Measurements from ENCODE around the gene KCNJ18.
"Not testable (repeated sequence)": the region's sequence is repeated elsewhere in the genome, so short reads cannot be mapped to it uniquely, and the experiment has no call there.

Gene KCNJ18

DNA sequence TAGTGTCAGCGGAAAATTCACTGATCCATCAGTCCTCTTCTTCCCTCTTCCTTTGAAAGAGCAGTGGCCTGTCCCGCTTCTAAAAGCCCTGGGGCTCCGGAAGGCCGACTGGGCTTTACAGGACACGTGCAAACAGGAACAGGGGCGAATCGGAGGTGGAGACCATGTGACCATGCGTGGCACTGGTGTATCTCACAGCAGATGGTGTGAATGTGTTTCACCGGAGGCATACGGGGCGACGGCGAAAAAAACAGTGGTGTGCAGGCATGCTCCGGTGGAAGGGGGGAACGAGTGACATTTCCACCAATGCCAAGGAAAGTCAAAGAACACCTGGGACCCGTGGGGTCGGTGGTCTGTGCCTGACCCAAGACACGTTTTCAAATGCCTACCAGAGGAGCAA lies 8.4 kb upstream of the KCNJ18 start:
- not testable (repeated sequence) for DNase-seq (ENCODE audit: low read depth in 1 of 2, low spot score in 1 of 2)

DNA sequence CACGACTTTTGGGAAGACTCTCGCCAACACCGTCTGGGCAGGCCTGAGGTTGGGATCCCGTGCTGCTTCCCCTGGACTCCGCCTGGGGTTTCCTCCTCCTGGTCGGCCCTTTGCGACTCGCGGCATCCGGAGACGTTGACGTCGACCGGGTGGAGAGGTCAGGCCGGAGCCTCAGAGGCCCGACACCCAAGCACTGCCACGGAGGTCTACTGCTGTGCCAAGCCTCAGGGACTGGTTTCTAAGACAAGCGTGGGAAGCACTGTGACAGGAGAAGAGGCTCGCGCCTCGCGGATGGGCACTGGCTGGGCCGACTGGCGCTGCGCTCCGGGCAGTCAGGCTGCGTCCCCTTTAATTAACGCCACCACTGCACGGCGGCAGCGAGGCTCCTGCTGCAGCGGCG lies 7.9 kb upstream of the KCNJ18 start:
- not testable (repeated sequence) for DNase-seq (ENCODE audit: low read depth in 1 of 2, low spot score in 1 of 2)

DNA sequence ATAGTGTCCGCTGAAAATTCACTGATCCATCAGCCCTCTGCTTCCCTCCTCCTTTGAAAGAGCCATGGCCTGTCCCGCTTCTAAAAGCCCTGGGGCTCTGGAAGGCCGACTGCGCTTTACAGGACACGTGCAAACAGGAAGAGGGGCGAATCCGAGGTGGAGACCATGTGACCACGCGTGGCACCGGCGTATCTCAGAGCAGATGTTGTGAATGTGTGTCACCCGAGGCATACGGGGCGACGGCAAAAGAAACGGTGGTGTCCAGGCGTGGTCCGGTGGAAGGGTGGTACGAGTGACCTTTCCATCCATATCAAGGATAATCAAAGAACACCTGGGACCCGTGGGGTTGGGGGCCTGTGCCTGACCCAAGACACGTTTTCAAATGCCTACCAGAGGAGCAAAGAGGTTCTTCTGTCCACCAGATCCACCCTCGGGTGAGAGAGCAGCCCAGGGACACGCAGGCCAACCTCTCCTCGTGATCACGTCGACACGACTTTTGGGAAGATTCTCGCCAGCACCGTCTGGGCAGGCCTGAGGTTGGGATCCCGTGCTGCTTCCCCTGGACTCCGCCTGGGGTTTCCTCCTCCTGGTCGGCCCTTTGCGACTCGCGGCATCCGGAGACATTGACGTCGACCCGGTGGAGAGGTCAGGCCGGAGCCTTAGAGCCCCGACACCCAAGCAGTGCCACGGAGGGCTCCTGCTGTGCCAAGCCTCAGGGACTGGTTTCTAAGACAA lies 7.1 kb upstream of the KCNJ18 start:
- not testable (repeated sequence) for DNase-seq (ENCODE audit: low read depth in 1 of 2, low spot score in 1 of 2)

DNA sequence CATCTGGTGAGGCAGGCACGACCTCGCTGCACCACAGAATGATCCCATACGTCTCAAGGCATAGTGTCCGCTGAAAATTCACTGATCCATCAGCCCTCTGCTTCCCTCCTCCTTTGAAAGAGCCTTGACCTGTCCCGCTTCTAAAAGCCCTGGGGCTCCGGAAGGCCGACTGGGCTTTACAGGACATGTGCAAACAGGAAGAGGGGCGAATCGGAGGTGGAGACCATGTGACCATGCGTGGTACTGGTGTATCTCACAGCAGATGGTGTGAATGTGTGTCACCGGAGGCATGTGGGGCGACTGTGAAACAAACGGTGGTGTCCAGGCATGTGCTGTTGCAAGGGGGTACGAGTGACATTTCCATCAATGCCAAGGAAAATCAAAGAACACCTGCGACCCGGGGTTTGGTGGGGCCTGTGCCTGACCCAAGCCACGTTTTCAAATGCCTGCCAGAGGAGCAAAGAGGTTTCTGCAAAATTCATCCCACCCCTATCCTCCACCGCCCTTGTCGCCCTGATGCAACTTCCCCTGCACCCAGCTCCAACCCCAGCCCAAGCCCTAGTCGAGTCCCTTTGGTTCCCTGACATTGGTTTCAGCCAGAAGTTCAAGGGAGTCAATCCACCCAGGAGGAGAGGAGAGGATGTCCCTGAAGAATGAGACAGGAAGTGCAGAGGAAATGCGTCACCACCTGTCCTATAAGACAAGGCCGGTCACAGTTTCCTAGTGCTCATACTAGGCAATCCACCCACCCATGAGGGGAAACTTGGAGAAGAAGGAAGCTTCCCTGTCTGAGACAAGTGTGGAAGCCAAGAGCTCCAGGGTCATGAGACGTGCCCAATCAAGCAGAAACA lies 5.9 kb upstream of the KCNJ18 start:
- DNase-seq (ENCODE audit: low read depth in 1 of 2, low spot score in 1 of 2), result no peak

DNA sequence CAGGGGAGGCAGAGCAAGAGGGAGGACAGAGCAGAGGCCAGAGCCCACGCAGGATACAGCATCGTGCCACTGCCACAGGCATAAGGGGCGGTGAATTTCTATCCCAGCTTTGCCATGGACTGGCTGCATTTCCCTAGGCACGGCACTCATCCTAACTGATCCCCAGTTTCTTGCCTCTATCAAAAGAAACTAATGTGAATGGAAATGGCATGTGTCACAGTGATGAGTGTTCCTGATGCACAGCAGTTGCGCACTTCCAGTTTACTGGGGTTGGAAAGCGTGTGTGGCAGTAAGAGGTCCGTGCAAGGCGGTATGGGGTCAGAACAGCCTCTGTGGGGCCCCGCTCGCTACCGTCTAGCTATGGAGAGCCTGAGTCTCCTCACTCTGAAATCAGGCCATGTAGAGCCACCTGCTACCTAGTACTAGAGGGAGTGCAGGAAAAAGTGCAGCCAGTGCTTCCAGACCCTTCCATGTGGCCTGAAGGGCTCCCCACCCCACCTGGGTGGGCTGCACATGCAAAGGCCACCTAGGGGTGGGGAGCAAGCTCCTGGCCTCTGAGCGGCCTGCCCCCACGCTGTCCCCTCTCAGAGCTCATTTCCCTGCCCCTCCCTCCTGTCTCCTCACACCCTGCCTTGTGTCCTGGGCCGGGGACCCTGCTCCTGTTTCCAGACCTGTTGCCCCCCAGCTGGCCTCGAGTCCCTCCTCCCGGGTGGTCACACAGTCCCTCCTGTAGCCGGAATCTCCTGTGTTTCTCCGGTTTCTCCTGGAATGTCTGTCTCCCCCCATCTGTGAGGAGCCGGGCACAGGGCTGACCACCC lies 5.0 kb upstream of the KCNJ18 start:
- no peak for DNase-seq (ENCODE audit: low read depth in 1 of 2, low spot score in 1 of 2)

DNA sequence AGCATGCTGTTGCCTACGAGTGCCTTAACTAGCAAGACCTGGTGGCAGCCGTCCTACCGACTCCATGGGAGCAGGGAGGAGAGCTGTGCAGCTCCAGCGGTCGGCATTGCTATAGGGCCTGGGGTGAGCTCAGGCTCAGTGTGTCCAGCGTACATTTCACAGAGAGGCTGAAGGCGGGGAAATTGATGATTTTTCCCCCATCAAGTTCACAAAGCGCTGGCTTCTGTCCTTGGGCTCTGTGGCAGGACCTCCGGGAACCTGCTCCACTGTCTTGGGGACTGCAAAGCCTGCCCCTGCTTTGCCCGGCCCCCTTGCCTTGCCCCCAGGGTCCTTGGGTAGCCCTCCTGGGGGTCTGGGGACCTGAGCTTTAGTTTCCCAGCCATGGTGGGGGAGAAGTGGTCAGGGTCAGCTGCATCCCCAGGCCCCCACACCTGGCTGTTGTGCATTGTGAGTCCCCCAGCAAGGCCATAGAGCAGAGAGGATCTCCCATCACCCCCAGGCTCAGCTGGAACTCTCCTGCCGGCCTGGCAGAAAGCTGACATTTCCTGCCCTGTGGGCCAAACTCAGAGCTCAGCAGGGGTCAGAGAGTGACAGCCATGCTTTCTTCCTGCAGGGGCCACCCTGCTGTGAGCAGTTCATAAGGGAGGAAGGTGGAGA lies 3.9 kb upstream of the KCNJ18 start:
- DNase-seq (ENCODE audit: low read depth in 1 of 2, low spot score in 1 of 2), result no peak

DNA sequence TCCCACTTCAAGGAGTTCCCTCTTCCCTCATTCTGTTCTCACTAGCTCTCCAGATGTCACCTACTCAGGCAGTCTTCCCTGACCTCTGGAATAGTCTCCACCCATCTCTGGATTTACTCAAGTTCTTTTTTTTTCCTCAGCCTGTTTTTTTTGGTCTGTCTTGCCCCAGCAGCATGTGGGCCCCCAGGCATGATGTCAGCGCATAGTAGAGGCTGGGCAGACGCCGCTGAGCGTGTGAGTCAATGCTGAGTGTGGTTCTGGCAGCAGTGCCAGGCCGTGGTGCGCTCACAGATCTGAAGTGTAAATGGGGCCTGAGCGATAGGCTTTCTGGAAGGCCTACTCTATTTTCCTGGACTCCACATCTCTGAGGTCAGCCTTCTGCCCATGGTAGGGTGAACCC lies 2.7 kb upstream of the KCNJ18 start:
- no peak for DNase-seq (ENCODE audit: low read depth in 1 of 2, low spot score in 1 of 2)

DNA sequence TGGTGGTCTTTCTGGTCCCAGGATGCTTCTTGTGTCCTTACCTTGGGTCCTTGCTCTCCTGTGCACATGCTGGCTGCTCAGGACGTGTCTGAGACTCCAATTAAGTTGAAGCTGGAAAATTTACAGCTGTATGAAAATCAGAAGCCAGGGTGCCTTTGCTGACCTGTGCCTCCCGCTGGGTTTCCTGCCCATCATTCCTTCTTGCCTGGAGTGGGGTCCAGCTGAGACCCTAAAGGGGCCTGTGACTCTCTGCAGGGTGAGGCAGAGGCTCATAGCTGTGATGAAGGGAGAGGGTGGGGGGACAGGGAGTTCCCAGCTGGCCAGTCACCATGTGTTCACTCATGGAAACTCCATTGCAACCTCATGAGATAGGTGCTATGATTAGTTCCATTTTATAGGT lies 1.5 kb upstream of the KCNJ18 start:
- not testable (repeated sequence) for DNase-seq (ENCODE audit: low read depth in 1 of 2, low spot score in 1 of 2)

DNA sequence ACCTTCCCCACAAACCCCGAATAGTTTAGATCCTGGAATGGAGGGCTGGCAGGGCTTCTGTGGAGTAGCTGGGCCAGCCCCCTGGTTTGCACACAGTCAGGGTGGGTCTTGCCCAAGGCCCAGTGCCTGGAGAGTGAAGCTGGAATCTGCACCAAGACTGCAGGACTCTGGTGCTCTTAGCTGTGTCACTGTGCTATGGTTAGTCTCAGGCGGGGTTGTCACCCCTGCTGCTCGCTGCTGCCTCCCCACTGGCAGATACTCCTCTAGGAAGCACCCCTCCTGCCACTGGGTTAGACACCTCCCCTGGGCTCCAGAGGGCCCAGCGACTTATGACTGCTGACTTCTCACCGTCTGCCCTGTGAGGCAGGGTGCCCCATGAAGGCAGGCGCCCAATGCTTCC lies 842 bp upstream of the KCNJ18 start:
- DNase-seq (ENCODE audit: low read depth in 1 of 2, low spot score in 1 of 2), result not testable (repeated sequence)

DNA sequence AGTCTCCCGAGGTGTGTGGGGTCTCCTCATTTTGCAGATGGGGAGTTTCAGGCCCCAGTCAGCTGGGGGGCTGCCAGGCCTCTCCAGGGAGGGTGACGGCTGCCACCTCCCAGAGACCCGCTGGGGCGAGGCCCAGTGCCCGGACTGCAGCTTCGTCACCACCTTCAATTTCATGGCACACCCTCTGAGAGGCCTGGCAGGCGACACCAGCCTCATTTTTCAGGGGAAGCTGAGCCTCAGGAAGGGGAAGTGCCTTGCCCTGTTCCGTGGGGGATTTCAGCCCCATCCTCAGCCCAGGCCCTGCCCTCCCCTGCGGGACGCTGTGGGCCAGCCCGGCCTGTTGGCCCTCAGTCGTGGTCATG lies 362 bp downstream of the KCNJ18 start:
- not testable (repeated sequence) for DNase-seq (ENCODE audit: low read depth in 1 of 2, low spot score in 1 of 2)

DNA sequence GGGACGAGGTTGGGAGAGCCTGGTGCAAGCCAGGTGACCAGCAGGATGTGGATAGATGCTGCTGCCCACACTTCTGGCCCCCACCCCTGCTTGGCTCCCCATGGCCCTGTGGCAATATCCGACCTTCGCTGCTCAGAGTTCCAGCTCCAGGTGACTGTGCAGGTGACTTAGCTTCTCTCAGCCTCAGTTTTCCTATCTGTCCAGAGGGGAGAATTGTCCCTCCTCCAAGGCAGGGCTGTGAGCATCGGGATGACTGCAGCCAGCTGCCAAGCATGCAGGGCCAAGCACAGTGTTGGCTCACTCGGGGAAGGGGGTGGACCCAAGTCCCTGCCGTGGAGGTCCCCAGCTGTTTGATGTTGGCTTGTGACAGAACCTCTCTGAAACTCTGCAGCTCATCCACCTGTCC lies 1.1 kb downstream of the KCNJ18 start:
- not testable (repeated sequence) for DNase-seq (ENCODE audit: low read depth in 1 of 2, low spot score in 1 of 2)

DNA sequence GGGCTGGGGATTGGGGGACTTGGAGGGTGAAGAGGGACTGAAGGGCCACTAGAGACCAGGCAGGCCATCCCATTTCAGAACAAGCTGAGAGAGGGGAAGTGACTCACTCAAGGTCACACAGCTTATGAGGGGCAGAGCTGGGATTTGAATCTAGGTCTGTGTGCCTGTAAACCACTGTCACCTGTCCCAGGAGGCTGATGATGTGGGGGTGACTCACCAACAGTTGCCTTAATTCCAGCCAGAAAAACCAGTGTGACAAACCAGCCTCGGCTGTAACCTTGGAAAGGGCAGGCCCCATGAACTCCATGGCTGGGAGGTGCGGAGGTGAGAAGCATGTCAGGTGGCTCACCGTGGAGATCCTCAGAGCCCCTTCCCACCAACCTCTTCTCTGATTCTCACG lies 1.6 kb downstream of the KCNJ18 start:
- not testable (repeated sequence) for DNase-seq (ENCODE audit: low read depth in 1 of 2, low spot score in 1 of 2)

DNA sequence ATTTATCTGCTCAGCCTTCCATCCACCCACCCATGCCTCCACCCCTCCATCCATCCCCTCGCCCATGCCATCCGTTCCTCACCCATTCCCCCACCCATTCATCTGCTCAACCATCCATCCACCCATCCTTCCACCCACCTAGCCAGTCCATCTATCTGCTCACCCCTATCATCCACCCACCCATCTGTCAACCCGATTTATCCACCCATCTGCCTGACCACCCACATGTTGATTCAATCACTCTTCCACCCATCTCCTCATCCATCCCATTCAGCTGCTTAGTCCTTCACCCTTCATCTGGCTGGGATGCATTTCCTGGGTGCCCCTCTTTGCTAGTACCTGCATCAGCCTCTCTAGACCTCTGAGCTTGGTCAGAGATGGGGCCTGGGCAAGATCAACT lies 3.9 kb downstream of the KCNJ18 start:
- not testable (repeated sequence) for DNase-seq (ENCODE audit: low read depth in 1 of 2, low spot score in 1 of 2)

DNA sequence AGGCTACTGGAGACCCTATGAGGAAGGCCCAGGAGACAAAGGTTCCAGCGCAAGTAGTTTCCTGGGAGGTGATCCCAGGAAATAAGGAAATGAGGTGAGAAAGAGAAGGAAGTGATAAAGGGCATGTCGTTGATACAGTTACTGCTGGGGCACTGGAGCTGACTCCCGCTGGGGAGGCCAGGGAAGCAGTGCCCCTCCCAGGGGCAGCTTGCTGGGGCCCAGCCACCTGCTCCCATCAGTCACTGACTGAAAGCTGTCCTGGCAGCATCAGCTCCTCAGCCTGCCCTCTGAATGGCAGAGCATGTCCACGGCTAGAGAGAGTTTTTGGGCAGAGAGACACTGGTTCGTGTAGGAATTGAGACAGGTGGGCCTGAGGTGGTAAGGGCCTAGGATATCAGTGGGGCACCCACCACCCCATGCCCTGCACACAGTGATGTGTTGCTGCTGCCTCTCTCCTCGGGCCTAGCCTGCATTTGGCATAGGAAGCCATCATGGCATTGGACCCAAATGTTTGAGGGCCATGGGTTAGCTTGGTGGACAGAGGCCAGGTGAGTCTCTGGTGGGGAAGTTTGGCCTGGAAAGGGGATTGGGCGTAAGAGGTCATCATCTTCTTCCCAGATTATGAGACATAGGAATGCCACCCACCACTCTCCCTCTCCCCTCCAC lies 4.7 kb downstream of the KCNJ18 start:
- not testable (repeated sequence) for DNase-seq (ENCODE audit: low read depth in 1 of 2, low spot score in 1 of 2)

DNA sequence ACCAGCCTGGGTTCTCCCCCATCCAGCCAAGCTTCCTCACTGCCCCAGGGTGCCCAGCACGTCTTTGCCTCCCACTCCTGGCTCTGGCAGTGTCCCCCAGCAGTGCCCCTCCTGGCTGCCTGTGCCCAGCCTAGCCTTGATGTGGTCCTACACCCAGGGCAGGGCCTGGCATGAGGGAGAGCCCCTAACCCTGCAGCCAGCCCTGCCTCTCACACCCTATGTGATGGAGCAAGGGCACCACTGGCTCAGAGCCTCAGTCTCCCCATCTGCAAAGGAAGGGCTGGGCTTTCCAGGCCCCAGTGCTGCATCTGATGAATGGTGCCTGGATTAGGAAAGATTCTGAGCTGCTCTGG lies 5.2 kb downstream of the KCNJ18 start:
- not testable (repeated sequence) for DNase-seq (ENCODE audit: low read depth in 1 of 2, low spot score in 1 of 2)

DNA sequence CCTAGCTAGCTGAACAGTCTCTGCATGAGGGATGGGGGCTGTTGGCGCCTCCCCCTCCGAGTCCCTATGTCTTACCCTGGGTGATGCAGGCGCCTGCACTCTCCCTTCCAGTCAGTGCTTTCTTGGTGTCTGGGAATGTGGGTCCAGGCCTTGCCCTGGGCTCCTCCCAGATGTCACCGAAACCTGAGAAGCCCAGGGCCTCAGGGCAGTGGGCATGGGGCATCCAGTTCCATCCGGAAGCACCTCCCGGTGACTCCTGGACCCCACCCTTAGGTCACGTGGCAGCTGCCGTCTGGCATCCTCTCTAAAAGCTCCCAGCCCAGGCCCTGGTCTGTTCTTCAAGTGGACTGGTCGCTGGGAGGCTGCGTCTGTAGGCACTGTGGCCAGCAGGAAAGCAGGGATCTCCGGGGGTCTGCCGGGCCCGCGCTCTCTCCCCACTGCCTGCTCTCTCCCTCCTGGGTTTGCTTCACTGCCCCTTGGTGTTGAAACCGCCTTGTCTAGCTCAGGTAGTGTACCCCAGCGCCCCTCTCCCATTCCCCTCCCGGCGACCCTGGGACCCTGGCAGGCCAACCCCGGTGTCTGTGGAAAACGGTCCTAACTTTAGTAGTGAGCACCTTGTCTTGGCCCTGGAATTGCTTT lies 6.2 kb downstream of the KCNJ18 start:
- not testable (repeated sequence) for DNase-seq (ENCODE audit: low read depth in 1 of 2, low spot score in 1 of 2)

DNA sequence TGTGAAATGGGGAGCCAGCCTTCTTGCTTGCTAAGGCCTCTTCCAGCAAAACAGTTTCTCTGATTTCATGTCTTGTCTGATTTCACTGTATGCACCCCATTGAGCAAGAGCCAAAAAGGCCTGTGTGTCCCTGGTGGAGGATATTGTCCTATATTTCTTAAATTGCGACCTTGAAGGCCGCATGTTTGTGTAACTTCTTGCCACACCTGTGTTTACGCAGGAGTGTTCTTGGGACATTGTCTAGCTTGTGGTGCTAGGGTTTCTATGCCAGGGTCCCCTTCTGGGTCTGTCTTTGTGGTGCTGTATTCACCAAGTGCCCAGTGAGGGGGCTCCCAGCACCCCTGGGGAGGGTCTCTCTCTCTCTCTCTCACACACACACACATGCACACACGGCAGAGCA lies 6.8 kb downstream of the KCNJ18 start:
- DNase-seq (ENCODE audit: low read depth in 1 of 2, low spot score in 1 of 2), result not testable (repeated sequence)

DNA sequence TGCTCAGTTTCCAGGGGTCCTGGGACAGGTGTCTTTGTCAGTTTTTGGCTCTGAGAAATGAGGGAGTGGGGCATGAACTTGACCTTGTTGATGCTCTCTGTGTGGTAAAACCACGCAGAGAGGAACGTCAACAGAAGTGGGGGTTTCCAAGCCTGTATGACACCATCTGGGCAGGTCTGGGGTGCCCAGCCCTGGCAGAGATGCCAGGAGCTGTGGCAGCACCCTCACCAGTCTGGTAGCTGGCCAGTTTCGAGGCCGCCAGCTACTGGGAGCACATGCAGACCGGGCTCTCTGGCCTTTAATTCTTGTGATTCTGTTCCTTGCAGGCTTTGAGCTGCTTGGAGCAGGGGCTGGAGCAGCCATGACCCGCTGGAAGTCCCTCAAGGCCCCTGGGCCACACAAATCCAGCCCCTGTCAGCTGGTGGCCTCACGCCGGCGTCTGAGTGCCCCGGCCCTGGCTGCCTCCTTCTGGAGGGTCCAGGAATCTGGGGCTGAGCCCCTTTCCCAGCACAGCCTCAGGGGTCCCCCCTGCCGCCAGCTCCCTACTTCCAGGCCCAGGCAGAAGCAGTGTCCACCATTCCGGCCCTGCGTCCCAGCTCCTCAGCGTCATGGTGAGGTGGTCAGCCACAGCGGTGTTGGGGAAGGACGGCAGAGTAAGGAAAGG lies 7.4 kb downstream of the KCNJ18 start:
- DNase-seq (ENCODE audit: low read depth in 1 of 2, low spot score in 1 of 2), result not testable (repeated sequence)

DNA sequence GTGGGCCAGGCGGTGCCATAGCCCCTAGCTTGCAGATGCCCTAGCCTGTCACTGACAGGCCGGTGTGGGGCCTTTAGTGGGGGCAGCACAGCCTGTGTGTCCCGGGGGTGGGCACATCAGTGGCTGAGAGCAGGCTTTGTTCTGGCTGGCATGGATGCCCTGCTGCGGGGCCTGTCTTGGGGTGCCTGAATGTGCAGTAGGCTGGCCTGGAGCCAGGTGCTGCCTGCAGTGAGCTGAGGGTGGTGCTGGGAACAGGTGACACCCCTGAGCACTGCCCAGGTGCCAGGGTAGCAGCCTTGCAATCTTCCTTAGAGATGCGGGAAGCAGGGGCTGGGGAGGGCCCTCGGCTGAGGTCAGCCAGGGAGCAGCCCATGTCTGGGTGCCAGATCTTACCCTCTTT lies 8.8 kb downstream of the KCNJ18 start:
- DNase-seq (ENCODE audit: low read depth in 1 of 2, low spot score in 1 of 2), result not testable (repeated sequence)

DNA sequence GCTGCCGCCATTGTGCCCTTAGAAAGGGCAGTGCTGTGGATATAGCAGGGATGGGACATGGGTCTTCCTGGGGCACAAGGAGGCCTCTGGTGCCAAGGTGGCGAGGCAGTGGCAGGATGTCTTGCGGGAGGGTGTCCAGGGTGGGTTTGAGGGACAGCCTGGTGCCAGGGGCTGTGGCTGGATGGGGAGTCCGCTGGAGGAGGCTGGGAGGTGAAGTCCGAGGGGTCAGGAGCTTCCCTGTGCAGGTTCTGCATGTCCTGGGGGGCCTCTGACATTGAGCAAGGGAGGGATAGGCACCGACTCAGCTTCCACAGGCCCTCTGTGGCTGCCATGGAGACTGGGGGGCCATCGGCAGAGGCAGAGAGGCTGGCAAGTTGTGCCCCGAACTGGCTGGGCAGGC lies 9.7 kb downstream of the KCNJ18 start:
- DNase-seq (ENCODE audit: low read depth in 1 of 2, low spot score in 1 of 2), result not testable (repeated sequence)

Measured in activated CD4-positive, alpha-beta T cell treated with anti-CD3 and anti-CD28 coated beads, Interleukin-2, amount 50 U/mL, for 24 hours (primary cell).